HG02870 (cell line): ENCODE data around the gene LONP2.
"Not testable (repeated sequence)": the region's sequence is repeated elsewhere in the genome, so short reads cannot be mapped to it uniquely, and the experiment has no call there.

Source experiments
- ATAC-seq: cut with Tn5 transposase; IDR thresholded peaks from one replicate; pipeline ENCODE4 v1.9.1; 2021; ENCODE audit warnings: mild to moderate bottlenecking, moderate library complexity; ENCODE audit not compliant: unreplicated experiment

LONP2 gene

GRCh38 chr16:48284772-48285409 is 40.8 kb downstream of the LONP2 start:
- ATAC-seq = peak; percentile 85

DNA sequence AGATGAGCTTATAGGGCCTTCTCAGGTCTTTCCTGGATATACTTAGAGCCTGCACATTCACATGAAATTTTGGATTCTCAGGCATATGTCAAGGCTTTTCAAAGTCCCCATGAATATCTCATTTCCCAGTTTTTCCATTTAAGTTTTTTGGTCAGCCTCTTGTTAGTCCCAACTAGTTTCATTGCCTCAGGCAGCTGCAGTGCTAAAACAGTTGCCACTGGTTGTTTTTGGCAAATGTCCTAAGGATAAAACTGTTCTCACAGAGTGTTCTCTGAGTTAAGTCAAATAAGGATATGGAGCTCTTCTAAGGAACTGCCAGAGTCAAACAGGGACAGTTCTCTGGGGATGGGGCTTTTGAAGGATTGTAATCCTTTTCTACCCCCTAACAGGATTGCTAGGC is 43.1 kb downstream of the LONP2 start:
- no peak for ATAC-seq

DNA sequence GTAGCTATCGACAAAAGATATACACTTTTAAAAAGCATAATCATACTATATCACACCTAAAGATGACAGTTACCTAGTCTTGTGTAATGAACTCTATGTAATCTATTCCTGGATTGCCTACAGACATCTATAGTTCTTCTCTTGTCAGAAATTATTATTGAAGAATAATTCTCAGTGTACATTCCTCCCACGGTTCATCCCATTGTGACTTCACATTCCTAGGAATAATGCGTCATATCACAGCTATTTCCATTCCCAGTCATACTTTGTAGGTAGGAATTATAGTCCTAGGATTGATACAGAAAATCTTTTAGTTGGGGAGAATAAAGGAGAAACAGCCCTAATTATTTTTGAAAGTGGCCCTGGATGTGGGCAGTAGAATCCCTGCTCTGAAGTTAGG is 47.2 kb downstream of the LONP2 start:
- no peak for ATAC-seq

DNA sequence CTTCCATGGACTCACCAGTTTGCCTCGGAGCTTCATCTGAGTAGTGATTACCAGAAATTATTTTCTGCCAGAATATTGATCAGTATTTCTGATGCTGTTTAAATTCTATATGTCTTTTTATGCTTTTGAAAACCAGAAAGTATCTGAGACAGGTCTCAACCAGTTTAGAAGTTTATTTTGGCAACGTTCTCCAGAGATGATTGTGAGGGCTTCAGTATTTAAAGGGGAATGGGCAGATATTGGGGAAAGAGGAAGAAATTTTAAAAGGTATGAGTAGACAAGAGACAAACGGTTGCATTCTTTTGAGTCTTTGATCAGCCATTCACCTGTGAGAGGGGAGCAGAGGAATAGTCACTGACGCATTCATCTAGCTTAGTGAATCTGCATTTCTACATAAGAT is 47.7 kb downstream of the LONP2 start:
- ATAC-seq = no peak

- ATAC-seq = no peak
These were observed 48.4 kb downstream of the LONP2 start for GRCh38 chr16:48292452-48292851.

GRCh38 chr16:48294724-48295123 is 50.6 kb downstream of the LONP2 start:
- ATAC-seq = no peak

DNA sequence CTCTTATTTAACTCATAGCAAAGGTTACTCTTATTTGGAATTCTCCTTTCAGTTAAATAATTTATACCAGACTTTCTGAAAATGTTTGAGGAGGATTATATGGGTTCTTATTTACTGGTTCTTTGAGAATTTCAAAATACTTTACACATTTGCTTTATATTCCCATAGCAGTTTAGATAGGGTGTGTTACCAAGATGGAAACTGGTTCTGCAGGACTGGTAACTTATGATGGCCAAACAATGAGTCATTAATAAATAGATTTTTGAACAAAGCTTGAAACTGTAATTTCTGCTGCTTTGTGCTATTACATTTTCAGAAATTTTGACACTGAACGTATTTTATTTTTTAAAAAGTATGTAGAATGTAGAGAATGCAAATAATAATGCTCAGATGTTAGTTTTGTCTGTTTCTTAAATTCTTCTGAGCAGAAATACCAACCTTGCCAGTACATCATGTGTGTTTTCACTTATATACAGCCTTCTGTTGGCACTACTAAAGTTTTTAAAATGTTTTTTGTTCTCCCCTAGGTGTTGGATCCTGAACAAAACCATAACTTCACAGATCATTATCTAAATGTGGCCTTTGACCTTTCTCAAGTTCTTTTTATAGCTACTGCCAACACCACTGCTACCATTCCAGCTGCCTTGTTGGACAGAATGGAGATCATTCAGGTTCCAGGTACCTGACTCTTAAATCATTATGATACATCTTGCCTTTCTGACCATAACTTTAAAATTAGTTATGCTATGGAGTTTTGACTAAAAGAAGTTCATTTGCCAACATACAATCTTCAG is 51.6 kb downstream of the LONP2 start:
- ATAC-seq = no peak

DNA sequence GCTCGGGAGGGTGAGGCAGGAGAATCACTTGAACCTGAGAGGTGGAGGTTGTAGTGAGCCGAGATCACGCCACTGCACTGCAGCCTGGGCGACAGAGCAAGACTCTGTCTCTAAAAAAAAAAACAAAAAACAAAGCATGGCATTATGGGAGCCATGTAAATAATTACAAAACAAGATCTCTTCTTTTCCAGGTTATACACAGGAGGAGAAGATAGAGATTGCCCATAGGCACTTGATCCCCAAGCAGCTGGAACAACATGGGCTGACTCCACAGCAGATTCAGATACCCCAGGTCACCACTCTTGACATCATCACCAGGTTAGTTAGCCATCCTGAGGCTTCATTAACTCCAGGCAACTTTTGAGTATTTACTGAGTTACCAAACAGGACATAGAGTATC is 55.4 kb downstream of the LONP2 start:
- no peak for ATAC-seq

DNA sequence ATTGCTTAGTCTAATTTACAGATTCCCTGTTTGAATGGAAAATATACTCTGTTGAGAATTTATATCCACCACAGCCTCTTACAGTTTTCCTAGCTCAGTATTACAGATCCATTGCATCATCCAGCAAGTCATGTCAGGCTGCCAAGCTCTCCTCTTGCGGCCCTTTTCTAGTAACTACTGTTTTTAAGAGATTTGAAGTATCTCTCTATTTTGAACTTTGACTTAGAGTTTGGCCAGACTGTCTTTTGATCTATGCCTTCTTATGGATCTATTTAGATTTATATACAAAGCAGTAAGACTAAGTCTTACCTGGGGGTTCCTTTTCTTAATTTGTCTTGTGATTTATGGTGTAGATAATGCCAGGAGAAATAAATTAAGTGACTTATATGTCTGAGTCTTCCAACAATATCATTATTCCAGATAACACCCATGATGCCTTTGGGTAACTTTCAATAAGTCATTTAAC is 56.3 kb downstream of the LONP2 start:
- ATAC-seq = no peak

DNA sequence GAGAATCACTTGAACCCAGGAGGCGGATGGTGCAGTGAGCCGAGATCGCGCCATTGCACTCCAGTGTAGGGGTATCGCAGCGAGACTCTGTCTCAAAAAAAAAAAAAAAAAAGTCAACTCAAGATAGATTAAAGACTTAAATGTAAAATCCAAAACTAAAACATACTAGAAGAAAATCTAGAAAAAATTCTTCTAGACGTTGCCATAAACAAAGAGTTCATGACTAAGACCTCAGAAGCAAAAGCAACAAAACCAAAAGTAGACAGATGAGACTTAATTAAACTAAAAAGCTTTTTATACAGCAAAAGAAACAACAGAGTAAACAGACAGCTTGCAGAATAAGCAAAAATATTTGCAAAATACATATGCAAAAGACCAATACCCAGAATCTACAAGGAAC is 64.4 kb downstream of the LONP2 start:
- no peak for ATAC-seq

- ATAC-seq = no peak
These were observed 67.0 kb downstream of the LONP2 start for GRCh38 chr16:48310908-48311641.

GRCh38 chr16:48313905-48314304 is 69.8 kb downstream of the LONP2 start:
- ATAC-seq = not testable (repeated sequence)

- no peak for ATAC-seq
These were observed 72.9 kb downstream of the LONP2 start for GRCh38 chr16:48317026-48317425.

DNA sequence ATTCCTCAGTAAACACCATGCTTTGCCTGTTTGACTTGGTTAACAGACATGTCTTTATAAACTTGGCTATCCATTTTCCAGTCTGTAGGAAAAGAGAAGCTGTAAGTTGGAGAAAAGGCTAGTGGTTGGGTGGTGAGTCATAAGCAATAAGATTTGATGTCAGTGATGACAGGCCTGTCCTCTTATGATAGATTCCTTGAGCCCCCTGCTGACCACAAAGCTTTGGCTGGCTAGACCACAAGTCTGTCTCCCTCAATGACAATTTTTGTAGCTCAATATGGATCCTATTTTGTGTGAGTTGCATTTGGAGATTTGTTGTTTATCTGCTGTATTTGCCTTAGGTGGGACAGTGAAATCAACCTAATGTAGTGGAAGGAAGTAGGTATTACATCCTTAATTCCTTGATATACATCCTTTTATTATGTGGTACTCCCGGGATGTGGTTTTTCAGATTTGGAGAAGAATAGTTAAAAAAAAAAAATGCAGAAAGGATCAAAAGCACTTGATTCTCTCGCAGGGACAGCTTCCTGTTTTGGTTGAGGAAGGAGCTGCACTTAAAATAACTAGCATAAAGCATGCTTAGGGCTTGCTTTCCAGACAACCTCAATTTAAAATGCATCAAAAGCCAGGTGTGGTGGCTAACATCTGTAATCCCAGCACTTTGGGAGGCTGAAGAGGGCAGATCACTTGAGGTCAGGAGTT is 73.7 kb downstream of the LONP2 start:
- ATAC-seq = no peak

- no peak for ATAC-seq
These were observed 74.5 kb downstream of the LONP2 start for GRCh38 chr16:48318630-48319029.

GRCh38 chr16:48321317-48322036 is 77.4 kb downstream of the LONP2 start:
- ATAC-seq = no peak

DNA sequence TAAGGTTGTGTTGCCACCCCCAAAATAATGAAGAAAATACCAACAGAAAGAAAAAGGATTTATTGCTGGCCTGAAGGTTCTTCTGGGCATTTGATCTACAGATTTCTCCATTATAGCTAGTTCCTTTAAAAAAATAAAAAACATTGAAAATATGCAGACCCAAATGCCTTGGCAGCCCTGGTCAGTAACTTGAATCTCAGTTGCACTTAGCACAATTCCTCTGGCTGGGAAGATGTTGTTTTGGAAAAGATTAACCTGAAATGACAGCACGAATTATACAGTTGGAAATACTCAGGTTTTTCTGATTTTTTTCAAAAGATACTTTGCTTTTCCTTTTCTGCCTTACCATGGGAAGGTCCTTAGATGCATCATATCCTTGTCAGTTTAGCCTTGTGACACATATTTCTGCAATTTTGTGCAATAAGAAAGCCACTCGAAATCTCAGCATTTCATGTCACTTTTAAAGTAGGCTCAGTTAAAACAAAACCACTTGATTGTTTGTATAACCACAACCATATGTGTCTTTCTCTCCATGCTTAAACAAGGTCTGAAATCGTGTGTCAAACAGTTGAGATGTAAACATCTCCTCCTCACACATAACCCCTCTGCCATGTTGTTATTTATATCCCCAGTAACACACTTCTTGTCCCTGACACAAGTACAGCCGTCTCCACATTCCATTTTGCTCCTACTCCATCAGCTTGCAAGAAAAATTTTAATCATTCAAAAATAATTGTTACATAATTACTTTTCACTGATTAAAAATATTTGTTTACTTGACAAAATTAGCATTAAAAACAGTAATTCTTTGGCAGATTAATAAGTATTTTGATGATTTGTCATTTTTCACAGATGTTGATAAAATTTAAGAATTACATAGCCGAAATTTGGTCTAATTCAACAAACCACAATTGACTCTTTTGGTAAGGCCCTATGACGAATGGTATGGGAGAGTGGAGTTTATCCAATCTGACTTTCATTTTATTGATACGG is 80.0 kb downstream of the LONP2 start:
- no peak for ATAC-seq

DNA sequence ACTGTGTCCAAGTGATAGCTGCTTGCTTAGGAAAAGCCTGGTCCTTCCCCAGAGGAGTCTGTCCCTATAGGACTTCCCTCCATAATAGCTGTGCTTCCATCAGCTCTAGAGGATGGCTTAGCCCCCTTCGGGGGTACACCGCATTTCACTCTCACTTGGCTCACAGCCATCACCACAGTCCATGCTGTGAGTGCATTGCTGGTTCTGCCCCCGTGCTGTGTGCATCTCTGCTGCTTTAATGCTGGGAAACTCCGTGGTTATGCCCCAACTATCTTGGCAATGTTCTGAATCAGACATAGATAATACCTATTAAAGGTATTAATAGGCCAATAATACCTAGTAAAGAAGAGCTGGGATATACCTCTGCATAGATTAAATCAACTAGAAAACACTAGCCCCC is 82.8 kb downstream of the LONP2 start:
- no peak for ATAC-seq

DNA sequence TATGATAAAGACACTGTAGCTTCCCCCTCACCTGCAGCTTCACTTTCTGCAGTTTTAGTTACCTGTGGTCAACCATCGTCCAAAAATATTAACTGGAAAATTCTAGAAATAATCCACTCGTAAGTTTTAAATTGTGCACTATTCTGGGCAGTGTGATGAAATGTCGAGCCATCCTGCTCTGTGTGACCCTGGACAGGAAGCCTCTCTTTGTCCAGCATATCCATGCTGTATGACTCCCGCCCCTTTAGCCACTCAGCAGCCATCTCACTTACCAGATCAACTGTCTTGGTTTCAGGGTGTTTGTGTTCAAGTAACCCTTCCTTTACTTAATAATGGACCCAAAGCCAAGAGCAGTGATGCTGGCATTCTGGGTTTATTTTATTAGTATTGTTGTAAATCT is 85.0 kb downstream of the LONP2 start:
- ATAC-seq = no peak
